ENCODE data around the gene SOSTDC1. TPM values are rescaled to one million over a fixed set of nuclear protein-coding genes. Genes with fewer than 3 reads are reported as not detected.
"Not testable (repeated sequence)": the region's sequence is repeated elsewhere in the genome, so short reads cannot be mapped to it uniquely, and the experiment has no call there.

Gene SOSTDC1
- total and polyA plus RNA-seq, 2 experiments from 2014 or later = 1.7 to 2.0 TPM

GRCh38 chr7:16447876-16448275, 17.7 kb downstream of the SOSTDC1 start:
- no peaks in the 10 kb centered on the region for H3K36me3 ChIP-seq
- no peak overlapping the region for H3K4me3 ChIP-seq
- DNase-seq (ENCODE audit: low read depth in 1 of 2, low spot score in 1 of 2) = no peak
- H3K27me3 ChIP-seq = no peaks in the 10 kb centered on the region
- H3K4me1 ChIP-seq (ENCODE audit: low read depth) = no peaks in the 10 kb centered on the region
- TF ChIP-seq, protein P1, sequence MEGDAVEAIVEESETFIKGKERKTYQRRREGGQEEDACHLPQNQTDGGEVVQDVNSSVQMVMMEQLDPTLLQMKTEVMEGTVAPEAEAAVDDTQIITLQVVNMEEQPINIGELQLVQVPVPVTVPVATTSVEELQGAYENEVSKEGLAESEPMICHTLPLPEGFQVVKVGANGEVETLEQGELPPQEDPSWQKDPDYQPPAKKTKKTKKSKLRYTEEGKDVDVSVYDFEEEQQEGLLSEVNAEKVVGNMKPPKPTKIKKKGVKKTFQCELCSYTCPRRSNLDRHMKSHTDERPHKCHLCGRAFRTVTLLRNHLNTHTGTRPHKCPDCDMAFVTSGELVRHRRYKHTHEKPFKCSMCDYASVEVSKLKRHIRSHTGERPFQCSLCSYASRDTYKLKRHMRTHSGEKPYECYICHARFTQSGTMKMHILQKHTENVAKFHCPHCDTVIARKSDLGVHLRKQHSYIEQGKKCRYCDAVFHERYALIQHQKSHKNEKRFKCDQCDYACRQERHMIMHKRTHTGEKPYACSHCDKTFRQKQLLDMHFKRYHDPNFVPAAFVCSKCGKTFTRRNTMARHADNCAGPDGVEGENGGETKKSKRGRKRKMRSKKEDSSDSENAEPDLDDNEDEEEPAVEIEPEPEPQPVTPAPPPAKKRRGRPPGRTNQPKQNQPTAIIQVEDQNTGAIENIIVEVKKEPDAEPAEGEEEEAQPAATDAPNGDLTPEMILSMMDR (IDR thresholded peaks at IDR 0.05; ENCODE audit: low read depth, low read length) = no peak
- no peak overlapping the region for H3K27ac ChIP-seq
- no peaks in the 10 kb centered on the region for H3K9me3 ChIP-seq (ENCODE audit: low read depth)

GRCh38 chr7:16446508-16446907, 19.0 kb downstream of the SOSTDC1 start:
- no peak overlapping the region for H3K27ac ChIP-seq
- H3K27me3 ChIP-seq = no peaks in the 10 kb centered on the region
- no peak for DNase-seq (ENCODE audit: low read depth in 1 of 2, low spot score in 1 of 2)
- H3K36me3 ChIP-seq = no peaks in the 10 kb centered on the region
- no peak overlapping the region for H3K4me3 ChIP-seq
- H3K9me3 ChIP-seq (ENCODE audit: low read depth) = no peaks in the 10 kb centered on the region
- H3K4me1 ChIP-seq (ENCODE audit: low read depth) = no peaks in the 10 kb centered on the region
- TF ChIP-seq, protein P1 (IDR thresholded peaks at IDR 0.05; ENCODE audit: low read depth, low read length) = no peak

- H3K9me3 ChIP-seq (ENCODE audit: low read depth); H3K27me3 ChIP-seq; H3K4me3 ChIP-seq; DNase-seq (ENCODE audit: low read depth in 1 of 2, low spot score in 1 of 2); H3K36me3 ChIP-seq; H3K4me1 ChIP-seq (ENCODE audit: low read depth); H3K27ac ChIP-seq: not testable (repeated sequence)
Observed at GRCh38 chr7:16443871-16444270, 21.7 kb downstream of the SOSTDC1 start.

- Histone ChIP-seq H3K4me1 (ENCODE audit: low read depth) (no peaks in the 10 kb centered on the region), H3K27me3 (no peaks in the 10 kb centered on the region)
- TF ChIP-seq, protein P1 (IDR thresholded peaks at IDR 0.05; ENCODE audit: low read depth, low read length) = no peak
Observed at GRCh38 chr7:16438988-16439387, 26.6 kb downstream of the SOSTDC1 start.

GRCh38 chr7:16436306-16436705, 29.2 kb downstream of the SOSTDC1 start:
- Histone ChIP-seq H3K4me1 (ENCODE audit: low read depth) (no peaks in the 10 kb centered on the region), H3K27me3 (no peaks in the 10 kb centered on the region), H3K27ac (no peak overlapping the region), H3K9me3 (ENCODE audit: low read depth) (no peaks in the 10 kb centered on the region), H3K36me3 (no peaks in the 10 kb centered on the region), H3K4me3 (no peak overlapping the region)
- DNase-seq (ENCODE audit: low read depth in 1 of 2, low spot score in 1 of 2) = no peak
- TF ChIP-seq, protein P1 (IDR thresholded peaks at IDR 0.05; ENCODE audit: low read depth, low read length) = no peak

More at GRCh38 chr7:16438988-16439387, 26.6 kb downstream of the SOSTDC1 start:
- Histone ChIP-seq H3K9me3 (ENCODE audit: low read depth) (no peaks in the 10 kb centered on the region), H3K36me3 (no peaks in the 10 kb centered on the region), H3K27ac (no peak overlapping the region), H3K4me3 (no peak overlapping the region)
- no peak for DNase-seq (ENCODE audit: low read depth in 1 of 2, low spot score in 1 of 2)

GRCh38 chr7:16433568-16434122, 31.9 kb downstream of the SOSTDC1 start:
- Histone ChIP-seq H3K4me1 (ENCODE audit: low read depth) (peaks cover 3% of the 10 kb centered on the region), H3K36me3 (no peaks in the 10 kb centered on the region), H3K27me3 (no peaks in the 10 kb centered on the region), H3K27ac (no peak overlapping the region), H3K9me3 (ENCODE audit: low read depth) (no peaks in the 10 kb centered on the region), H3K4me3 (no peak overlapping the region)
- no peak for DNase-seq (ENCODE audit: low read depth in 1 of 2, low spot score in 1 of 2)
- TF ChIP-seq, protein P1 (IDR thresholded peaks at IDR 0.05; ENCODE audit: low read depth, low read length) = no peak
